Astrocyte of the spinal cord (primary cell): Measurements from ENCODE around the gene MANEAL.

ENCODE experiments used
- DNase-seq: peaks from one replicate; pipeline ENCODE4 v3.0.0; 2011; ENCODE audit warnings: low read depth, low spot score
- H3K4me3 ChIP-seq: 2 replicates; pipeline ENCODE4 v1.5.1; 2011; ENCODE audit warnings: low read depth, mild to moderate bottlenecking, low read length, moderate library complexity
- CTCF ChIP-seq: IDR thresholded peaks from 2 replicates; pipeline ENCODE4 v1.5.1; 2012; ENCODE audit warnings: low read depth, mild to moderate bottlenecking, low read length, inconsistent platforms
- in situ Hi-C: cut with HindIII; loops from 2 replicates; pipeline ENCODE4 v1.10.0; 2017; ENCODE audit warnings: low sequenced_read_pairs

The MANEAL gene

GRCh38 chr1:37825506-37825905 is 31.9 kb downstream of the MANEAL start:
- TF ChIP-seq CTCF: no peak
- no peak for DNase-seq
- no peak overlapping the region for H3K4me3 ChIP-seq
- in situ Hi-C loops: no loop called here

GRCh38 chr1:37828410-37829074 is 34.9 kb downstream of the MANEAL start:
- TF ChIP-seq CTCF: no peak
- in situ Hi-C loops: no loop called here
- no peak overlapping the region for H3K4me3 ChIP-seq
- no peak for DNase-seq

DNA sequence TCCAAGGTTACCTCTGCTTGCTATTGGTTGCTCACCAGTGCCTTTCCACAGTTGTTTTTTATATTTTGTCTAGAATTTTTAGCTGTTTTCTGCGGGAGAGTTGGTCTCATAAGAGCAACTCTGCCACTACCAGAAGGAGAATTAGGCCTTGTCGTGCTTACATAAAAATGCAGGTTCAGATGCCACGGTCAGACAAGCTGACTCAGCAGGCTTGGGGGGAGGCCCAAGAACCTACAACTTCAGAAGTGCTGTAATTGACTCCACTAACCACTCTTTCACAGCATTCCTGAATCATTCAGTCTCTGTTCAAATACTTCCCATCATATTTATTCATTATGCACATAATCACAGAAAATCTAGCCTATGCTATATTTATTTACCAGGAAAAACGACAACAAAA is 37.5 kb downstream of the MANEAL start:
- H3K4me3 ChIP-seq: no peak overlapping the region
- no peak for DNase-seq
- in situ Hi-C loops: no loop called here
- TF ChIP-seq CTCF: no peak

DNA sequence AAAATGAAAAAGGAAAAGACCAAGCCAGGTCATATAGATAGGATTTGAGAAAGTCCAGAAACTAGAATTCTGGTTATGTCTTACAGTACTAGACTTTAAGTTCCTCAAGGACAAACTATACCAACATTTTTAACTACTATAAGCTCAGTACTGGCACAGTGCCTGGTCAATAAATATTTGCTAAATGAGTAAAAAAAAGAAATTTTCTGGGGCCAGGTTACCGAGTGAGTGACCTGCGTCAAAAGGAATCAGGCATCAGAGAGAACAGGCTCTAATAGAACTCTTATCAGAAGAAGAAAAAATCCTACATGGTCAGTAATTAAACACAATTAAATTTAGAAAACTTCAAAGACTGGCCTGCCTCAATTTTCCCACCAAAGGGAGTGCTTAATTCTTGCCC is 38.2 kb downstream of the MANEAL start:
- DNase-seq: no peak
- in situ Hi-C loops: no loop called here
- no peak overlapping the region for H3K4me3 ChIP-seq
- TF ChIP-seq CTCF: no peak

DNA sequence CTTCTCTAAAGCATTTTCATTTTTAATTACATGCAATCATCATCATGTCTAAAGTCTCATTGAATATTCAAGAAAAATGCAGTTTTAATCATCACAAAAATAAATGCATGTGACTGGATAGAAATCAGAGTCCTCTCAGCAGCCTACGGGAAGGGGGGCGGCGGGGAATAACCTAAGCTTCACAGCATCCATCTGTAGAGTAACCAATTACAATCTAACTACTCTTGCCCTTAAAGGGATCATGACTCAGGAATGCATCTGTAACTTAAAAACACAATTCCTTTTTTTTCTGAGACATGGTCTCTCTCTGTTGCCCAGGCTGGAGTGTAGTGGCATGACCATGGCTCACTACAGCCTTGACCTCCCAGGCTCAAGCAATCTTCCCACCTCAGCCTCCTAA is 43.1 kb downstream of the MANEAL start:
- no peak for DNase-seq
- no peak for TF ChIP-seq CTCF
- in situ Hi-C loops: no loop called here
- no peak overlapping the region for H3K4me3 ChIP-seq

GRCh38 chr1:37839676-37840075 is 46.0 kb downstream of the MANEAL start:
- H3K4me3 ChIP-seq: no peak overlapping the region
- DNase-seq: no peak
- TF ChIP-seq CTCF: no peak
- in situ Hi-C loops: no loop called here

DNA sequence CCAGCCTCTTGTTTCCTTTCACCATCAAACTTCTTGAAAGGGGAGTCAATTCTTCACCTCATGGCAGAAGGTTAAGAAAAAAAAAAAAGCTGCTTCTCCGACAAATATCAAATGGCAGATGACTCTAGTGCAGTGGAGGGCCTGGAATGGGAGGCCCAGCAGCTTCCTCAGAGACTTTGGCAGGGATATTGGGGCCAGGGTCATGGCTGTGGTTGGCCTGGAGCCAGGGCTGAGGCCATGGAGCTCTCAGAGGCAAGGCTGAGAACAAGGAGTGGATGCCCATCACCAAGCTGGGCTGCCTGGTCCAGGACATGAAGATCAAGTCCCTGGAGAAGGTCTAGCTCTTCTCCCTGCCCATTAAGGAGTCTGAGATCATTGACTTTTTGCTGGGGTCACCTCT is 47.1 kb downstream of the MANEAL start:
- no peak for DNase-seq
- no peak overlapping the region for H3K4me3 ChIP-seq
- no peak for TF ChIP-seq CTCF
- in situ Hi-C loops: no loop called here
